Measurements from ENCODE around the gene FTO. TPM values are rescaled to one million over a fixed set of nuclear protein-coding genes. Genes with fewer than 3 reads are reported as not detected.

Gene FTO
- polyA plus RNA-seq, 1 experiment = 135 TPM

DNA sequence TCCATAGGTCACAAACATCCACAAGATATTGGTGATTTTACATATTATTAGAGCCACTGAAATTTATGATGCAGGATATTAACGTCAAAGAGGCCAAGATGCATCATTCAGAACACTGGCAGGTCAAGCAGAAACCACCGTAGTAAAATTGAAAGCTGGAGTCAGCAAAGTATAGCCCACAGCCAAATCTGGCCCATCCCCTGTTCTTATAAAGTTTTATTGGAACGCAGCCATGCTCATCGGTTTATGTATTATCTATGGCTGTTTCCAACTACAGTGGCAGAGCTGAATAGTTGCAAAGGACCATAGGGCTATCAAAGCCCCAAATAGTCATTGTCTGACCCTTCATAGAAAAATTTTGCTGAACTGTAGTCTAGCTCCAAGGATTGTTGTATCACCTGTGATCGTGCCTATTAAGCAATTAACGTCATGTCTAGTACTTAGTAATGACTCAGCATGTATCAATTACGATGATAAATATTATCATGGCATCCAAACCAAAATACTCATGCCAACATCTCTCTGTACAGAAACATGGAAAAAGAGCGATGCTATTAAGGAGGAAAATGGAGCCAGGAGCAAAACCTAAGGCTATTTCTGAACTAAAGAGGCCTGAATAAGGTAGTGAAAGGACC is 417.0 kb downstream of the FTO start:
- ChIA-PET POLR2A (no interaction called here), CTCF (no interaction called here)
- Histone ChIP-seq H3K9me3 (ENCODE audit: control insufficient read depth, insufficient read depth, low read length) (no peaks in the 10 kb centered on the region), H3K4me3 (ENCODE audit: low read depth, low read length) (no peak overlapping the region), H3K27me3 (ENCODE audit: control insufficient read depth, insufficient read depth, low read length) (peaks cover 2% of the 10 kb centered on the region), H3K27ac (ENCODE audit: low read depth, low read length) (no peak overlapping the region)
- TF ChIP-seq, protein P1, sequence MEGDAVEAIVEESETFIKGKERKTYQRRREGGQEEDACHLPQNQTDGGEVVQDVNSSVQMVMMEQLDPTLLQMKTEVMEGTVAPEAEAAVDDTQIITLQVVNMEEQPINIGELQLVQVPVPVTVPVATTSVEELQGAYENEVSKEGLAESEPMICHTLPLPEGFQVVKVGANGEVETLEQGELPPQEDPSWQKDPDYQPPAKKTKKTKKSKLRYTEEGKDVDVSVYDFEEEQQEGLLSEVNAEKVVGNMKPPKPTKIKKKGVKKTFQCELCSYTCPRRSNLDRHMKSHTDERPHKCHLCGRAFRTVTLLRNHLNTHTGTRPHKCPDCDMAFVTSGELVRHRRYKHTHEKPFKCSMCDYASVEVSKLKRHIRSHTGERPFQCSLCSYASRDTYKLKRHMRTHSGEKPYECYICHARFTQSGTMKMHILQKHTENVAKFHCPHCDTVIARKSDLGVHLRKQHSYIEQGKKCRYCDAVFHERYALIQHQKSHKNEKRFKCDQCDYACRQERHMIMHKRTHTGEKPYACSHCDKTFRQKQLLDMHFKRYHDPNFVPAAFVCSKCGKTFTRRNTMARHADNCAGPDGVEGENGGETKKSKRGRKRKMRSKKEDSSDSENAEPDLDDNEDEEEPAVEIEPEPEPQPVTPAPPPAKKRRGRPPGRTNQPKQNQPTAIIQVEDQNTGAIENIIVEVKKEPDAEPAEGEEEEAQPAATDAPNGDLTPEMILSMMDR (IDR thresholded peaks at IDR 0.05; ENCODE audit: low read depth, low read length) = no peak
- DNase-seq (ENCODE audit: low read depth, low spot score) = no peak

DNA sequence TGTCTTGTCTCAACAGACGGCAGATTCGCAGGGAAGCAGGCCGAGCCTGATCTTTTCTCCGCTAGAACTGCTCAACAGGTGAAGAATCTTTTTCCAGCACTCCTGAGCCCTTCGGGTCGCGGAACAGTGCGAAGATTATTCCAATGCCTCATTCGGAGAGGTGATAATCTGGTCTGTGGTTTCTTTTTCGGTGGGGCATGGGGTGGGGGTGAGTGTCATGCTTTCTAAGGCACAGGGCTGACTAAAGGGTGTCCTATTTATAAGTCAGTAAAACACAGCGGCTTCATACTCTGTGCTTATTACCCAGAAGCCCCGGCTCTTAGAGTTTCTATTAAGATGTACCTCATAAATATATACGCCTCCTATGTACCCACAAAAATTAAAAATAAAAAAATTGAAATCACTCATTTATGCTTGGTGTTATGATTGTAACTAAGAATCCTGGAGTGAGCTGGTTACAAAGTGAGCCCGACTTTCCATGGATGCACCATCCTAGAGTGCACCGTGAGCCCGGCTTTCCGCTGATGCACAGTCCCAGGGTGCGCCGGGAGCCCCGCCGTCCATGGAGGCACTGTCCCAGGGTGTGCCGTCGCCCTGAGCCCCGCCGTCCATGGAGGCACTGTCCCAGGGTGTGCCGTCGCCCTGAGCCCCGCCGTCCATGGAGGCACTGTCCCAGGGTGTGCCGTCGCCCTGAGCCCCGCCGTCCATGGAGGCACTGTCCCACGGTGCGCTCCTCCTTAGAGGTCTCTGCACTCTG is 417.8 kb downstream of the FTO start:
- CTCF ChIA-PET = no interaction called here
- Histone ChIP-seq H3K9me3 (ENCODE audit: control insufficient read depth, insufficient read depth, low read length) (no peaks in the 10 kb centered on the region), H3K27ac (ENCODE audit: low read depth, low read length) (no peak overlapping the region), H3K27me3 (ENCODE audit: control insufficient read depth, insufficient read depth, low read length) (peaks cover 5% of the 10 kb centered on the region), H3K4me3 (ENCODE audit: low read depth, low read length) (no peak overlapping the region)
- POLR2A ChIA-PET = no interaction called here
- no peak for DNase-seq (ENCODE audit: low read depth, low spot score)
- TF ChIP-seq, protein P1 (IDR thresholded peaks at IDR 0.05; ENCODE audit: low read depth, low read length) = no peak

- no peaks in the 10 kb centered on the region for H3K9me3 ChIP-seq (ENCODE audit: control insufficient read depth, insufficient read depth, low read length)
- POLR2A ChIA-PET = no interaction called here
- H3K27me3 ChIP-seq (ENCODE audit: control insufficient read depth, insufficient read depth, low read length) = peaks cover 5% of the 10 kb centered on the region
- no peak overlapping the region for H3K27ac ChIP-seq (ENCODE audit: low read depth, low read length)
- TF ChIP-seq, protein P1 (IDR thresholded peaks at IDR 0.05; ENCODE audit: low read depth, low read length) = no peak
- CTCF ChIA-PET = no interaction called here
- no peak for DNase-seq (ENCODE audit: low read depth, low spot score)
- H3K4me3 ChIP-seq (ENCODE audit: low read depth, low read length) = no peak overlapping the region
These were observed 419.8 kb downstream of the FTO start for GRCh38 chr16:54123766-54124165.

GRCh38 chr16:54125751-54126655 is 422.0 kb downstream of the FTO start:
- no peak for DNase-seq (ENCODE audit: low read depth, low spot score)

More at GRCh38 chr16:54125751-54126655, 422.0 kb downstream of the FTO start:
- H3K9me3 ChIP-seq (ENCODE audit: control insufficient read depth, insufficient read depth, low read length) = no peaks in the 10 kb centered on the region
- ChIA-PET POLR2A (interaction anchor here (0.6 kb wide), 1 partner anchor 84 kb away, joined by 7 read pairs; no protein-coding TSS in a partner anchor), CTCF (interaction anchor here (0.5 kb wide), 1 partner anchor 262 kb away, joined by 3 read pairs; no protein-coding TSS in a partner anchor)
- peaks cover 11% of the 10 kb centered on the region for H3K27me3 ChIP-seq (ENCODE audit: control insufficient read depth, insufficient read depth, low read length)
- TF ChIP-seq, protein P1 (IDR thresholded peaks at IDR 0.05; ENCODE audit: low read depth, low read length) = no peak
- no peak overlapping the region for H3K4me3 ChIP-seq (ENCODE audit: low read depth, low read length)
- no peak overlapping the region for H3K27ac ChIP-seq (ENCODE audit: low read depth, low read length)

Measured in AG04450 (cell line).